DMS 273 treated with DMSO at 0.1 percent for 48 hours (cell line): Measurements from ENCODE around the gene CCT7.
"Not testable (repeated sequence)": the region's sequence is repeated elsewhere in the genome, so short reads cannot be mapped to it uniquely, and the experiment has no call there.

Experiments
- DNase-seq: peaks from one replicate; lab custom pipeline; 2025; lab: John Stamatoyannopoulos, UW

The CCT7 gene

DNA sequence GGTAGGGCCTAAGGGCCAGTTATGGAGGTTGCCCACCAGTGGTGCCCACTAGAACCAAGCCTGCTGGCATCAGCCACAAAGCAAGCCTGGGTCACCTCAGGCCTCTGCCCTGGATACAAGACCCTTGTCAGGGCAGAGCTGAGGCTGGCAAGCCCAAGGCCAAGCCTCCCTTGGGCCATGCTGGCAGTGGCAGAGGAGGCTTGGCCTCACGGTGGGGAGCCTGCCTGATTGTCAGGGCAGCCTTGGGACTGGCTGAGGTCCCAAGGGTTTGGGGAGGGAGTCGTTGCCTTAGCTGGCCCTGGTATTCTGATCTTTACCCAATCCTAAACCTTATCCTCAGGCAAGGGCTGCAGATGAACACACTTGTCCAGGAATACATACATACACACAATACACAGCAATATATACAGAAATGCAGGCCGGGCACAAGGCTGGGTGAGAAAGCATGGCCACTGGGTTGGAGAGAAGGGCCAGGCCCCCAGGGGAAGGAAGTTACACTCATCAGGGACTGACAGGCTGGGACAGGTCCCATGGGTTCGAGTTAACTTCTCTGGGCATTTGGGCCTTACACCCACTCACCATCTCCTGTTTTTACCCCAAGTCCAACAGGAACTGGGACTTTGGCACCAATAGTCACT, 21.0 kb downstream of the CCT7 start:
- no peak for DNase-seq

DNA sequence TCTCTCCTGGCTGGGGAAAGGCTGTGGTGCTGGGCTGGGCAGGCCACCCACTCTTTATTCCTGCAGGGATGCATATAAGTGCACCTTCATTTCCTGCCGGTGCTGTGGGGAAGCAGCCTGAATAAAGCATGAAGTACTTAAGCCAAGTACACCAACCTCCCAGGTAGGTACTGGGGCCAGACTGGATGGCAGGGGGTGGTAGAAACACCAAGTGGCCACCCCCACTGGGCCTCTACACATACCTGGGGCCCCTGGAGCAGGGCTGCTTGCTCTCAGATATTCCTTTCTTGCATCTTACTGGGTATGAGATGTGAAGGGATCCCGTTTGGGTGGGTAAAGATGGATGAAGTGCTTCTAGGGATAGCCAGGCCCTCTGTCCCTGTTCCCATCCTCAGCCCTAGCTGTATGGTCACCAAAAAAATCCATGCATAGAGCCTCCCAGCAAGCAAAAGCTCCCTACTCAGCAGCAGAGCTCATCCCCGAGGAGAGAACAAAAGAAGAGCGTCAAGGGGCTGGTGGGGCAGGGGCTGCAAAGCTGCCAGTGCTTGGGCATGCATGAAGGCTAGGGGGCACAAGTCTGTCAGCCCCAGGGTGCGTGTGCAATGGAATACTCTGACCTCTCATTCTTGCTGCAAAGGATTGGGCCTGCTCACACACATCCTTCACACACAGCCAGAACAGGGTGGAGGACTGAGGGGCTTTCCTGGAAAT, 22.0 kb downstream of the CCT7 start:
- DNase-seq, result no peak

DNA sequence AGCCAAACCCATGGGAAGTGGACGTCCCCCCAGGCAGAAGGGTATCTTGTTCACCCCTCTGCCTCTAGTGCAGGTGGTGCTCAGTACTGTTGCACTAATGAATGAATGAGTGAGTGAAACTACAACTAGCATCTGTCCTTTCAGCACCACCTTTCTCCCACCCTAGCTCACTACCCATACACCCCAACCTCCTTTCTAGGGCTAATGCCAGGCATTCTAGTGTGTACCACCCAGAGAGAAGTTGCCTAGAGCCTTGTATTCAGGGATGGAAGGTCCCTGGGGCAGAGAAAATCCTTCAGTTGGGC, 22.5 kb downstream of the CCT7 start:
- DNase-seq, result no peak

DNA sequence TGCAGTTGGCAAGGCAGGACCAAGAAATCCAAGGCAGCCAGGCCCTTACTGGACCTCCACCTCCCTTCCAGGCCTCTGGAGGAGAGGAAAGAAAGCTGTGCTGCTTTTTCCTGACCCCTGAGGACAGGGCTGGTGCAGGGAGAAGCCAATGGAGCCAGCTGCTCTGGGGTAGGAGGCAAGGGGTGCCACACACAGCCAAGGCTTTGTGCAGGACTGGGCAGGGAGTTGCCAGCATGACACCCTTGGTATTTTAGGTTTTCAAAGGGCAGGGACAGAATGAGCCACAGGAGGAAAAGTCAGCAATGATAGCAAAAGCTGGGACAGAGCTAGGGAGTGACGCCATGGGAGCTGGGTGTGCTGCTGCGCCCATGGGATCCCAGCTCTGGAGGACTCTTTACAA, 22.9 kb downstream of the CCT7 start:
- no peak for DNase-seq

DNA sequence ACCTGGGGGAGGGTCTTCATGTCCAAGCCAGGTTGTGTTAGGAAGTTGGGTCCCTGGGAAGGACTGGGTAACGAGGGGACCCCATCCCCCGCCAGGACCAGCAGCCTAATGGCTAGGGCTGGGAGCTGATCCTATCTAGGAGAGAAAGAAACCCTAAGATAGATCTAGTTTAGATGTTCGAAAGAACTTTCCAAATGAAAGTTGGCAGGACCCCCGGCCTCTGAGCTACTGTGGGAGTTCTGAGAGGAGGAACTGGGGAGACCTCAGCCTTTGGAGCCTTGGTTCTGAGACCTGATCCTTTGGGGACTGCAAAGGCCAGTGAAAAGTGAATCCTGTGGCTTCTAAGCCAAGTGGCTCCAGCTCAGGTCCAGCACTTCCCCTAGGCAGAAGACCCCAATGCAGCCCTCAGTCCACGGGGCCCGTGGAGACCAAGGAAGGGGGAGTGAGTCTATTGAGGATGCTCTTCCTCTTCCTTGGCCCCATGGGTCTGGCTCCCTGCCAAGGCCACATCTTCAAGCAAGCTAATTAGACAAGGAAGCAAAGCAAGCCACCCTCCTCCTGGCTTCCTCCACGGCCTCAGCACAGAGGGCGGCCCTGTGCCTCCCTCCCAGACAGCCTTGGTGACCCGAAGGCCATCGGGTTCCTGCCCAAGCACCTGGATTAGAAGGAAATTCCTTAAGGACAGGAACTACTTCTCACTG, 23.5 kb downstream of the CCT7 start:
- DNase-seq, result no peak

DNA sequence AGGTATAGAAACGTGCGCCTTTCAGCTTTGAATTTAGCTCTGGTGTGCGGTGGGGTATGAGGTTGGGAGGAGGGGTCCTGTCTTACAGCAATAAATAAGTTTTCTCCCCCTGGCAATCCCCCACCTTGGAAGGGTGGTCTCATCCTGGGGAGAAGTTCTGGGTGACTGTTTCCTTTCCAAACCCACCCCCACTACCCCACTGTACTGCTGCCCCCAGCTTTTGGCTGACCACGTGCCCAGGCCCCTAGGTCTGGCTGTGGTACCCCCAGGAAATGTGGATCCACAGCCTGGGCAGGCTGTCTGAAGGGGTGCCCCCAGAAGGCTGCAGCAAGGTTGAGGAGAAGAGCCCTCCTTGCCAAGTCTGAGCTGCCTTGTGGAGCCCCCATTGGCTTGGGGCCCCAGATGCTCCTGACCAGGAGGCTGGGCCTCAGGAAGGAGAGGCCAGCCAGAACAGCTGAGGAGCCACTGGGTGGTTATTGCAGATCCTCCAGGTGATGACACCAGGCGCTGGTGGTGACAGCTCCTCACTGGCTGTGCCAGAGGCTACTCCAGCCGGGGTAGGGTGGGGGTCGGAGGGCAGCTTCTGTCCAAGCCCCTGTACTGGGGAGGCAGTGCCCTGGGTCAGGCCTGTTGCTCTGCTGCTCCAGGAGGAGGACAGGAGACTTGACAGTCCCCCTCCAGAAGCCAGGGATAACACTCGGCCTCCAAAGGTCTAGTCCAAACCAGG, 24.2 kb downstream of the CCT7 start:
- DNase-seq, result no peak

DNA sequence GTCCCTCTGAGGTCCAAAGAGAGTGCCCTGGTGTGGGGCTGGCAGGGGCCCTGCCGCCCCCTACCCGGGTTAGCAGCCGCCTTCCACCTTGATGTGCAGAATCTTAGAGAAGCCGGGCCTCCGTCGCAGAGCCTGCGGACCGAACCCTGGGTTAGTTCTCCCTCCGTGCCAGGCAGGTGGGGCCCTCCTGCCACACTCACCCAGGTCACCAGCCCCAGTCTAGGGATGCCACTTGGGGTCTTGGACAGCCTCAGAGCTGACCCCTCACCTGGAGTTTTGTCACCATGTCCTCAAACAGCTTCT, 24.8 kb downstream of the CCT7 start:
- no peak for DNase-seq

DNA sequence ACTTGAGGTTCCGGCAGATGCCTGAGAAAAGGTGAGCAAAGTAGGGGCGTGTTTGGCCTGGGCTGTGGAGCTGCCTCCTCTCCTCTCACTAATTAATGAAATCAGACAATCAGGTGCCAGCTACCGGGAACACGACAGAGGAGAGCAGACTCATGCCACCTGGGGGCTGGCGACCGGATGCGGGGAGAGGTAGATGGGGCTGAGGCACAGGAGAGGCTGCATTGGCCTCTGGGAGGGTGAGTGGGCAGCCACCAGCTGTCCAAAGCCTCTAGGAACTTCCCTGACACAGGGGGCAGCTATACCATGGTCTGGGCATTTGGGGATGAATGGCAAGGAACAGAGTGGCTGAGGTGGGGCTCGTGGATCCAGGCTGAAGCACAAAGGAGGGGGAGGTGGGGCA, 25.2 kb downstream of the CCT7 start:
- DNase-seq, result no peak

DNA sequence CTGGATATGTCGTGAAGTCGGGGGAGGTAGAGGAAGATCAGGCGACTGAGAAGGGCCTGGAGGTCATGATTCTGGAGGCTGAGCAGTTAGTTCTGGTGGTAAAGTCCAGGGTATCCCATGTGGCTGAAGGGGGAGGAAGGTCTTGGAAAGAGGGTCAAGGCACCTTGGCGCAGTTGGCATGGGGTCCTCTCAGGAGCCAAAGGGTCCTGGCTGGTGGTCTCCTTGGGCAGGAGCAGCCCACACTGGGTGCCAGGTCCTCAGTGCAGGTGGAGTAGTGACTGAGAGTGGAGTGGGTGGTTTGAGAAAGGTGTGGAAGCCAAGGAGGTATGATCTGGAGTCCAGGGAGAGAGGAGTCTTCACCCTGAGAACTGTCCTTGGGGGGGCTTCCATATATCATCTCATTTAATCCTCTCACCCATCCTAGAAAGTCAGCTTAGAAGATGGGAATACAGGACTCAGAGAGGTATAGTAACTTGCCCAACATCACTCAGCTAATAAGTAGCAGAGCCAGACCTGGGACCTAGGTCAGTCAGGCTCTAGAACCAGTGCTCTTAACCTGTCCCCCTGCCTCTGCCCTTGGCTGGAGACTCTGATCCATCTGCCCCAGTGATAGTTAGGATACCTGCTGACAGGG, 25.7 kb downstream of the CCT7 start:
- no peak for DNase-seq

DNA sequence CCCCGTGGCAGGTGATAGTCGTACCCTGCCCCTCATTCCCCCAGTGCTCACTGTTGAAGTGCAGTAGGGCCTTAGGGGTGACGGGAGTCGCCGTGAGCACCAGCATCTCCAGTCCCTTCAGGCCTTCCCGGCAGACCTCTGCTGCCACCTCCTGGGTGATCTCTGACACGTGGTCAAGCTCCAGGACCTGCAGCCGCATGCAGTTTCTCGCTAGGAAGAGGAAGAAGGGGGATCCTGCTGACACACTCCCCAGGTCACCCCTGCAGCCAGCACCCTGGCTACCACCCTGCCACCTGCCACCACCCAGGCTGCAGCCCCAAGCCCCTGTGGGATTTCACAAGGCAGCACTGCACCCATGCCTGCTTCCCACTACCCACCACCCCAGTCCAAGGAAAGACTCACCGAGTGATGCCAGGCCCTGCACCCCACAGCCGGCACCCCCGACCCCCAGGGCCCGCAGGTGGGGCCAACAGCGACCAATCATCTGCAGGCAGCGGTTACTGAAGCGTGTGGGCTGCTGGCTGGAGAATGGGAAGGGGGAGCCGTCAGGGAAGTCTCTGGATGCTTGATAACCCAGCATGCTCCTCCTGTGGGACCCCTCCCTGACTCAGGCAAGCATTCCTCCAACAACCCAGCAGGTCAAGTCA, 26.4 kb downstream of the CCT7 start:
- DNase-seq, result no peak

DNA sequence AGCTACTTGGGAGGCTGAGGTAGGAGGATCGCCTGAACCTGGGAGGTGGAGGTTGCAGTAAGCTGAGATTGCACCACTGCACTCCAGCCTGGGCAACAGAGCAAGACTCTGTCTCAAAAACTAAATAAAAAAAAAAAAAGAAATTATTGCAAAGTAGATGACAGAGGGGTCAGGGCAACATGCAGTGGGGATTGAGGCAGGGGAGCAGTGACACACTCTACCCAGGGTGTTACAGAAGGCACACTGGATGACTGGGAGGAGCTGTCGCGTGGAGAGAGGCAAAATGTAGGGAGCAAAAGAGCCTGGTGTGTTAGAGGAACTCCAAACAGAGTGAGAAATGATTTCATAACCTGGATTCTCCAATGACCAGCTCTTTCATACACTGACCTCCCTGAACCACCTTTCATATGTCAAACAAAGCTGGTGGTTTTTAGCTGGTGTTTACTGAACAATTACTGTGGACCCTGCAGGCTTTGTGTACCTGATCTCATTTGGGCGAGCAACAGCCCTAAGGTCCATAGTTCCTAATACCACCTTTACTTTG, 28.1 kb downstream of the CCT7 start:
- no peak for DNase-seq

DNA sequence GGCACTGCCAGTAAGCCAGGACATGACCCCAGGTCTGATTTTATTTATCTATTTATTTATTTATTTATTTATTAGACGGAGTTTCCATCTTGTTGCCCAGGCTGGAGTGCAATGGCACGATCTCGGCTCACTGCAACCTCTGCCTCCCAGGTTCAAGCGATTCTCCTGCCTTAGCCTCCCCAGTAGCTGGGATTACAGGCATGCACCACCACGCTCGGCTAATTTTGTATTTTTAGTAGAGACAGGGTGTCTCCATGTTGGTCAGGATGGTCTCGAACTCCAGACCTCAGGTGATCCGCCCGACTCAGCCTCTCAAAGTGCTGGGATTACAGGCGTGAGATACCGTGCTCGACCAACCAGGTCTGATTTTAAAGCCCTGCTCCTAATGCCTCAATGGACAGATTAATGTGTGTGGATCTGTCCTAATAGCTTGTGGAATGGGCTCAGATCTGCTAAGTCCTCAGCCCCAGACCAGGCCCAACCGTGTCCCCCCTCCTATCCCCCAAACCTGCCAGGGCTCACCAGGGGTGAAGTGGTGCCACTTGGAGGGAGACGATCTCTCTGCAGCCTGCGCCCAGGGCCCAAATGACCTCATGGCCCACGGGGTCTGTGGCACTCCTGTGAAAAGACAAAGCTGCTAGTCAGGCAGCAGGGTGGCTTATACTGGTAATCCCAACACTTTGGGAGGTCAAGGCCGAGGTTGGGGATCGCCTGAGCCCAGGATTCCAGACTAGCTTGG, 28.8 kb downstream of the CCT7 start:
- not testable (repeated sequence) for DNase-seq

DNA sequence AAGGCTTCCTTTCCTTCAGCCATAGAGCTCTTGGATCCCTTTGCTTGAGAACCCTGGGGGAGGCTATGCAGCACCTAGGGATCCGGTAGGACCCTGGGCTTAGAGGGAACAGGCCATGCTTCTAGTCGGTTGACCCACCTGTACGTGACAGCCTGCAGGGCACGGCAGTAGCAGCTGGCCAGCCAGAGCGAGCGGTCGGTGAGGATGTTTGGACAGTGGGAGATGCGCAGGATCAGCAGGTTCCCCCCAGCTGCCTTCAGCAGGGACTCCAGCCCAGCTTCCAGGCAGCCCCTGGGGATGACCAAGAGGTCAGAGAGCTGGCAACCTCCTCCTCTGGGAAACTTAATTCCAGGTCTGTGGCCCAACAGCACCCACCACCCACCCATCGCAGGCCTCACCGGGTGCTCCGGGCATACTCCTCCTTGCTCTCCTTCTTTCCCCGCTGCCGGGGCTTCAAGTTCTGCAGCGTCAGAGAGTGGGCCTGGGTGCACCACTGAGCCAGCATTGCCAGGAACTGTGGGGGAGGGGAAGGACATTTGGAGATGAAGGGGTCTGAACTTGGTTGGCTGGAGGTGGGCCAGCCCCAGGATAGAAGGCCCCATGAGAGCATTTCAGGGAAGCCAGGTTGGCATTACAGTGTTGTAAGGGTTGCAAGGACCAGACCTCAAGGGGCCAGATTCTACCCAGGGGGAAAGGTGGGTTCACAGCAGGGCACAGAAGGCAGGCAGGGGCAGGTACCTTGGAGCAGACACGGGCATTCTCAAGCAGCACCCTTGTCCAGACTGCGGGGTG, 29.6 kb downstream of the CCT7 start:
- DNase-seq, result no peak

DNA sequence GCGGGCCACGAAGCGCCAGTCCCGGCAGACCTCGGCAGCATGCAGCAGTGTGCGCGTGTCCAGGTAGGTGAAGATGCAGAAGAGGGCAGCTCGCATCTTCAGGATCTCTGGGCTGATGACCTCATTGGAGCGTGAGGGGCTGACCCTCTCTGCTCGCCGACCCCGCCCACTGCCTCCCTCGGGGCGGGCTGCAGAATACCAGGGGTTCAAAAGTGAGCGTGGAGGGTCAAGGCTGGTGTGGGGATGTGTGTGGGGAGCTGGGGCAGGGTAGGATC, 30.2 kb downstream of the CCT7 start:
- no peak for DNase-seq

DNA sequence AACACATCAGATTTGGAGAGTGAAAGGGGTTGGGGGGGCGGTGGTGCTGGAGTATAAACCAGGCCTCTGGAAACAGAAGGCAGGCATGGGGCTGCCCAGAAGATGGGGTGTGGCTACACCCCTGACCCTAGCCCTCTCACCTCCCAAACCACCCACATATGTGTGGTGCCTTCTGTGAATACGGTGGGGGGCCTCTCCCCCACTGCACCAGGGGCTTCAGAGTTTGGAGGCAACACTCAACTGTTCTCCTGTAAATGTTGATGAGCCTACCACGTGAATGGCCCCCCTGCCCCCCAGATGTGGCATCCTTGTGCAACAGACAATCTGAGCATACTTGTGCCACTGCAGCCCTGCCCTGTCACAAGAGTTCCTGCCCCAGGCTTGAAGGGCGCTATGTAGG, 30.7 kb downstream of the CCT7 start:
- no peak for DNase-seq

DNA sequence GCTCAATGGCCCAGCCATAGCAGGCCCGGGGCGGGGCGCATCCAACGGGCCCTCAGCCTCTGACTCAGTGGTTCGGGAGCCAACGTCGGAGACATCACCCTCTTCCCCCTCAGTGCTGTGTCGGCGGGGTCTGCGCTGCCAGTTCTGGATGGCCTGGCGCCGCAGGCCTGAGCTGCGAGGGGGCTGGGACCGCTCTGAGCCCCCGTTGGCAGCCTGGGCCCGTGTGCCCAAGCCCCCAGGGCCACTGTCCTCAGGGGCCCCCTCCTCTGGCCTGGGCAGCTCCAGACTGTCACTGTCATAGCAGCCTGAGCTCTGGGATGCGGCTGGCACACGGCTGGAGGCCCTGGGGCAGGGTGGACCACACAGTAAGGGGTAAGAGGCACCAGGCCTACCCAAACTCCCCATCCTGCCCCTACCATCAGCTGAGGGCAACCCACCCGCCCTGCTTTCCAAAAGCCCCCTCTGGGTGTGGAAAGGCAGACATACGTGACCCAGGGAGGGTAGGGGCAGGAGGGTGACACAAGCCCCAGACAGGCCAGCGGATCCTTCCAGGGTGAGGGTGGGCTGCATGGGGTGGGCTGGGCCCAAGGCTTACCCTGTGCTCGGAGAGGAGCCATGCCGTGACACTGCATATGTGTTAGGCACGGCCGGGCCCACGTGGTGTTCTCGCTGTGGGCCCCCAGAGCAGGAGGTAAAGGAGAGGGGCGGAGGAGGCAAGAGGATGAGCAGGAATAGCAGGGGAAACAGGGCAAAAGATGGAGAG, 31.4 kb downstream of the CCT7 start:
- no peak for DNase-seq

DNA sequence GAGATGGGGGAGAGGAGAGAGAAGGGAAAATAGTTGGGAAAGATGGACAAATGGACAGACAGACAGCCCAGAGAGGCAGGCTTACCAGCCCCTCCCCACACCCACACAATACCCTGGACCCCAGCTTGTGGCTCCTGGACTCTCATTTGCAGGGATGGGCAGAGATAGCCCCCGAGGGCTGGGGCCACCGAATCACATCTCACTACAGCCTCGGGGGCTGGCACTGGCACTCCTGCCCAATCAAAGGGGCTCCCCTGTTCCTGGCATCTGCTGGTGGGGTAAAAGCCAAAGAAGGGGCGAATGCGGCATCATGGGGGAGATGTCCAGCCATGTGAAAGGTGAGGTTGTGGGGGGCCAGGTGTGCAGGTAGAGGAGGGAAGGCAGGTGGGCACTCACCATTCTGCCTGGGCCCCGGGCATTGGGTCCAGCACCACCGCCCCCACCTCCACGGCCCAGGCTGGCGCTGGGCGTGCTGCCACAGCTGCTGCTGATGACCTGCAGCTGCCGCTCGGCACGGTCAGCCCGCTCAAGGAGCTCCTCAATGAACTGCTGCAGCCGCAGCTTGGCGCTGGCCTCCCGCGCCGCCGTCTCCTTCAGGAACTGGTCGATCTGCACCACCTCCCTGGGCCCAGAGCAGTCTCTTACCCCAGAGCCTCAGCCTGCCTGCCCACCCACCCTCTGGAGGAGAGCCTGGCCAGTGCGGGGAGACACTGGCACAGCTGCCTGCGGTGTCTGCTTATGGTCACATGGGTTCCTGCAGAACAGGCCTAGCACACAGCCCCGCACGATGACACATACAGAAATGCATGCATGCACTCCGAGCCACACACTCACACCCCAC, 32.2 kb downstream of the CCT7 start:
- no peak for DNase-seq

DNA sequence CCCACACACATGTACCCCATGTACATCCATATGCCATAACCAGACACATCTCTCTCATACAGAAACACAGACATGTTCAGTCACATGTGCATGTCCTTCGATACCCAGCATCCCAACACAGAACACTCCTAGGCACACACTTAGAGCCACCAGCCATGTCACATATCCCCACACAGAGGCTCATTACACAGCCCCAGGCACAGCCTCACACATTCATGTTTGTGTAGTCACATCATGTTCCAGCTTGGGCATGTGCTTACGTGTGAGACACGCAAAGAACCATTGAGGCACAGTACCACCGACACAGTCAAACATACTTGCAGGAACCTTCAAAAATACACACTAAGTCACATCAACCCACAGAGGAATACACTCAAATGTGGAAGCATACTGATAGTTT, 32.9 kb downstream of the CCT7 start:
- no peak for DNase-seq

DNA sequence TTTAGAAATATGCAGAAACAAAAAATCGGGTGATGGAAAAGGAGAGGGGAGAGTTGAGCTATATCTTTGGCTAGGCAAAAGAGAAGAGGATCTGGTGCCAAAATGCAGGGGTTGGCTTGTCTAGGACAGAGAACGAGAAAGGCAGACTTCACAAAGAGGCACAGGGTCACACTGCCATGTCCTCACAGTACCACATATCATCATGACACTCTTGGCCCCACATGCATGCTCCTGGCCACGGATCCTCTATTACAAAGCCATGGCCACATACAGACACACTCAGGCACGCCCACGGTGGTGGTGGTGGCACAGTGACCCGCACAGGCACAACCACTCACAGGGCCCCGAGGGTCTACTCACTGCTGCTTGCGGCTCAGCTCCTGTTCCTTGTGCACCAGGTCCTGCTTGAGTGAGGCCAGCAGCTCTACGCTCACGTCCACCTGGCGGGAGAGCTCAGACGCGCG, 34.3 kb downstream of the CCT7 start:
- DNase-seq, result no peak
